HT1080 (cell line): ENCODE data around the gene ATXN2L. TPM values are rescaled to one million over a fixed set of nuclear protein-coding genes. Genes with fewer than 3 reads are reported as not detected.
A peak's percentile ranks its signal among the peaks of the same experiment; 100 is the strongest.
"Not testable (repeated sequence)": the region's sequence is repeated elsewhere in the genome, so short reads cannot be mapped to it uniquely, and the experiment has no call there.

Experiments
- DNase-seq: peaks from one replicate; pipeline ENCODE4 v3.0.0-alpha.2; 2015; ENCODE audit warnings: low read depth
- polyA plus RNA-seq, 2 experiments: library from polyadenylated mRNA; depleted of rRNA; stranded (reverse); fragments of >200 nt; gene quantifications; 2 replicates each; pipeline ENCODE4 v1.2.3, GENCODE V29; 2015
- total RNA-seq: library from RNA; depleted of rRNA; stranded (reverse); fragments of >200 nt; shearing (Covaris generic); gene quantifications from 2 replicates; pipeline ENCODE4 v1.2.3, GENCODE V29; 2014; rRNA removed

The ATXN2L gene, protein sequence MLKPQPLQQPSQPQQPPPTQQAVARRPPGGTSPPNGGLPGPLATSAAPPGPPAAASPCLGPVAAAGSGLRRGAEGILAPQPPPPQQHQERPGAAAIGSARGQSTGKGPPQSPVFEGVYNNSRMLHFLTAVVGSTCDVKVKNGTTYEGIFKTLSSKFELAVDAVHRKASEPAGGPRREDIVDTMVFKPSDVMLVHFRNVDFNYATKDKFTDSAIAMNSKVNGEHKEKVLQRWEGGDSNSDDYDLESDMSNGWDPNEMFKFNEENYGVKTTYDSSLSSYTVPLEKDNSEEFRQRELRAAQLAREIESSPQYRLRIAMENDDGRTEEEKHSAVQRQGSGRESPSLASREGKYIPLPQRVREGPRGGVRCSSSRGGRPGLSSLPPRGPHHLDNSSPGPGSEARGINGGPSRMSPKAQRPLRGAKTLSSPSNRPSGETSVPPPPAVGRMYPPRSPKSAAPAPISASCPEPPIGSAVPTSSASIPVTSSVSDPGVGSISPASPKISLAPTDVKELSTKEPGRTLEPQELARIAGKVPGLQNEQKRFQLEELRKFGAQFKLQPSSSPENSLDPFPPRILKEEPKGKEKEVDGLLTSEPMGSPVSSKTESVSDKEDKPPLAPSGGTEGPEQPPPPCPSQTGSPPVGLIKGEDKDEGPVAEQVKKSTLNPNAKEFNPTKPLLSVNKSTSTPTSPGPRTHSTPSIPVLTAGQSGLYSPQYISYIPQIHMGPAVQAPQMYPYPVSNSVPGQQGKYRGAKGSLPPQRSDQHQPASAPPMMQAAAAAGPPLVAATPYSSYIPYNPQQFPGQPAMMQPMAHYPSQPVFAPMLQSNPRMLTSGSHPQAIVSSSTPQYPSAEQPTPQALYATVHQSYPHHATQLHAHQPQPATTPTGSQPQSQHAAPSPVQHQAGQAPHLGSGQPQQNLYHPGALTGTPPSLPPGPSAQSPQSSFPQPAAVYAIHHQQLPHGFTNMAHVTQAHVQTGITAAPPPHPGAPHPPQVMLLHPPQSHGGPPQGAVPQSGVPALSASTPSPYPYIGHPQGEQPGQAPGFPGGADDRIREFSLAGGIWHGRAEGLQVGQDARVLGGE
- 36.5 and 57.7 TPM in 2 replicates for total RNA-seq
- polyA plus RNA-seq (2015; cell fraction: cytosol; rRNA removed) = 121 and 152 TPM in 2 replicates
- 367 and 398 TPM in 2 replicates for polyA plus RNA-seq (2015; cell fraction: nucleus; rRNA removed)

DNA sequence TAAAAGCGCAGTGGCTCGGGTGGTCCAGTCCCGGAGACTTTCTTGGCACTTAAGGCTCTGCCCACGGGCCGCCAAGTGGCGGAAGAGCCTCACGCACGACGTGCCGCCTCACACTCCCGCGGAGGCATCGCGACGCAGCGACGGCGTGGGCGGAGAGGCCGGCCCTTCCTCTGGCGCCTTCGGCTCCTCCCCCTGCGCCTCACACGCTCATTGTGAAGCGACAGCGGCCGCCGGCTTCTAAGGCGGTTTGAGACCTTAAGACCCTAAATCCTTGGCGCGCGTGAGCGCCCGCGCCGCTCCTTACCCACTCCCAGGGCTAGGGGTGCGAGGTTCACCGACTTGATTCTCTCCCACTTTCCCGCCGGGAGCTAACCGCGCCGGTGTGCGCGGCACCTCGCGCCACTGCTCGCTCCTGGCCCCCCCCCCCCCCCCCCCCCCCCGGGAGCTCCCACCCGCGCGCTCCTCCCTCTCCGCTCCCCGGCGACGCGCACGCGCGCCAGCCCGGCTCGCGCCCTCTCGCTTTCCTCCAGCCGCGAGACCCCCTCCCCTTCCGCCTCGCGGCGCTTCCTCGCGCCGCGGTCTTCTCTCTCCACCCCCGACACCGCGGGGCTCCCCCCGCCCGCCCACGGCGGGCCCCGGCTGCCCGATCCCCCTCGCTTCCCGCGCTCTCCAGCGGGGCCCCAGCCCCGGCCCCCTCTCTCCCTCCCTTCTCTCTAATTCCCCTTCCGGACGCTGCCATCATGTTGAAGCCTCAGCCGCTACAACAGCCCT lies at the start of gene ATXN2L:
TSS of gene ATXN2L (plus strand) at position 480 of the 771 bp plus-strand sequence. CDS start at position 741, 261 bp downstream.
- DNase-seq = peak; percentile 88

DNA sequence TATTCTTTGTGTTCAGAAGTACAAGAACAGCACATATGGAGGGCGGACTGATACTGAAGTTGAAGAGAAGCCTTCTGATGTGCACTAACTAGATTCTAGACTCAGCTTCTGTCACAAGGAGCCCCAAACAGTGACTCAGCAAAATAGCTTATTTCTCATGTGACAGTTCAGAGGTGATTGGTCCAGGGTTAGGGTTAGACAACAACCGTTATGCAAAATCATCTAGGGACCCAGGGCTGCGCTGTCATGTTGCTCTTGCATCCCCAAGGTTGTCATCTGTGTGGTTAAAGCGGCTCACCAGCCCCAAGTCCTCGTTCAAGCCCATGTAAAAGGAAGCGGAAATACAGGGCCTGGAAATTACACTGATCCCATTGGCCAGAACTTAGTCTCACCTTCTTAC lies 41.1 kb upstream of the ATXN2L start:
- DNase-seq = not testable (repeated sequence)

DNA sequence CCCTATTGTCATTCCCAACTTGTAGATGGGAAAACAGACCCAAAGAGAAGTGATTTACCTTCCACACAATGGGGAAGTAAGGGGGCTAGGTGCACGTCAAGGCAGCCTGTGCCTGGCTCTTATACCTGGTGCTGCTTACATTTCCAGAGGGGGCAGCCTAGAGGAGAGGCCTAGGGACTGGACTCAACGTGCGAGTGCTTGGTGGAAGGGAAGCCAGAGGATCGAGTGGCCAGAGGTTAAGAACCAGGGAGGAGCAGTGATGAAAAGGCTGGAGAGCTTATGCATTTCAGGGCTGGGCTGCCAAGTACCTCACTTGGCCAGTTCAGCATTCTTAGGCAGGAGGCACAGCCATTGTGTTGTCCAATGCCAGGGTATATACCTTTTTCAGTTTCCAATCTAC lies 40.4 kb upstream of the ATXN2L start:
- not testable (repeated sequence) for DNase-seq

DNA sequence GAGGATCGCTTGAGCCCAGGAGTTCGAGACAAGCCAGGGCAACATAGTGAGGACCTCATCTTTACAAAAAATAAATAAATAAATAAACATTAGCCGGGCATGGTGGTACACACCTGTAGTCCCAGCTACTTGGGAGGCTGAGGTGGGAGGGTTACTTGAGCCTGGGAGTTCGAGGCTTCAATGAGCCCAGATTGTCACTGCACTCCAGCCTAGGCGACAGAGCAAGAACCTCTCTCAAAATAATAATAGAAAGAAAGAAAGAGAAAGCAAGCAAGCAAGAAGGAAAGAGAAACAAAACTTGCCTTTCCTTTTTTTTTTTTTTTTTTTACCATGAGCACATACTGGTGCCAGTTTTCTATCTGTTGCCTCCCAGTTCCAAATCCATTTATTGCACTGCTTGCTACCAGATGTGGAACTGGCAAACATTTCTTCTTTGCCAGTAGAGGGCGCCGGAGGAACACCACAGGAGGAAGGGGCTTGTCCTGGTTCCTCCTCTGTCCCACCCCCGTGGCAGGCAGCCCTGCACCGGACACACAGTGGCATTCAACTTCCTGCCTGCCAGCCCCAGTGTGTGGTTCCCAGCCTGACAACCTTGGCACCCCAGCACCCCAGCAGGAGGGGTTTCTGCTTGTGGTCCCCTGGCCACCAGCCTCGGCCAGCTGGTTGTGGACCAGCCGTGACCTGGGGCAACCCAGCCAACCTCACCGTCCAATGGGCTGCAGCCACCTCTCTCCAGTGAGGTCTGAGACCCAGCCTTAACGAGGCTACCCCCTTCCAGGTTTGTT lies 20.4 kb upstream of the ATXN2L start:
- DNase-seq = peak; percentile 62

DNA sequence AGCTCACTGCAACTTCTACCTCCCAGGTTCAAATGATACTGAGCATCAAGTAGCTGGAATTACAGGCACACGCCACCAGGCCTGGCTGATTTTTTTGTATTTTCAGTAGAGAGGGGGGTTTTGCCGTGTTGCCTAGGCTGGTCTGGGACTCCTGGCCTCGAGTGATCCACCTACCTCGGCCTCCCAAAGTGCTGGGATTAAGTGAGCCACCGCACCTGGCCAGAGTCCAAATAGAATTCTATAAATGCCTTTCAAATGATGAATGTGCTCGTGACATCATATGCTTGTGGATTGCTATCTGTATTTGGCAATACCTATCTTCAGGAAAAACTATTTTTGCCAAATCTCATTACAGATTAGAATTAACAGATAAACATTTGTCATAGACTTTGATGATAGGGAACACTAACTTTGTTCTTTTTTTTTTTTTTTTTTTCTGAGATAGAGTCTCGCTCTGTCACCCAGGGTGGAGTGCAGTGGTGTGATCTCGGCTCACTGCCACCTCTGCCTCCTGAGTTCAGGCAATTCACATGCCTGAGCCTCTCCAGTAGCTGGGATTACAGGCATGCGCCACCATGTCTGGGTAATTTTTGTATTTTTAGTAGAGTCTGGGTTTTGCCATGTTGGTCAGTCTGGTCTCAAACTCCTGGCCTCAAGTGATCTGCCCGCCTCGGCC lies 15.2 kb upstream of the ATXN2L start:
- DNase-seq = not testable (repeated sequence)

DNA sequence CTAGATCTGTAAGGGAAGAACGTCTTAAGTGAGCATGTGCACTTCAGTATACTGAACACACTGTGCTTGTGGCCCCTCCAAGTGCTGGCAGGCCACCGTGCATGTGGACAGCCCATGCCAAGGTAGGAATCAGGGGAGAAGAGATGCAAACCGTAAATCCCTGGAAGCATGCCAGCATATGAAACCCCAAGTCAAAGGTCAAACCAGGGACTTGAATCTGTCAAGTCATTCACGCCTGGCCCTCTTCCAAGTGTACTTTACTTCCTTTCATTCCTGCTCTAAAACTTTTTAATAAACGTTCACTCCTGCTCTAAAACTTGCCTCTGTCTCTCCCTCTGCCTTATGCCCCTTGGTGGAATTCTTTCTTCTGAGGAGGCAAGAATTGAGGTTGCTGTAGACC lies 2.8 kb upstream of the ATXN2L start:
- DNase-seq = no peak

DNA sequence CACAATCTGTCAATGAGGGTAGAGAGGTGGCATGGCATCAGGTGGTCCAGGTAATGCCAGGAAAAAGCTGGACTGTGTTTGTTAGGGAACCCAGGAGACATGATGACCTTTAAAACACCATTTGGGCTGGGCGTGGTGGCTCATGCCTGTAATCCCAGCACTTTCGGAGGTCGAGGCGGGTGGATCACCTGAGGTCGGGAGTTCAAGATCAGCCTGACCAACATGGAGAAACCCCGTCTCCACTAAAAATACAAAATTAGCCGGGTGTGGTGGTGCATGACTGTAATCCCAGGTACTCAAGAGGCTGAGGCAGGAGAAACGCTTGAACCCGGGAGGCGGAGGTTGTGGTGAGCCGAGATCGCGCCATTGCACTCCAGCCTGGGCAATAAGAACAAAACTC lies 2.3 kb upstream of the ATXN2L start:
- DNase-seq = not testable (repeated sequence)

DNA sequence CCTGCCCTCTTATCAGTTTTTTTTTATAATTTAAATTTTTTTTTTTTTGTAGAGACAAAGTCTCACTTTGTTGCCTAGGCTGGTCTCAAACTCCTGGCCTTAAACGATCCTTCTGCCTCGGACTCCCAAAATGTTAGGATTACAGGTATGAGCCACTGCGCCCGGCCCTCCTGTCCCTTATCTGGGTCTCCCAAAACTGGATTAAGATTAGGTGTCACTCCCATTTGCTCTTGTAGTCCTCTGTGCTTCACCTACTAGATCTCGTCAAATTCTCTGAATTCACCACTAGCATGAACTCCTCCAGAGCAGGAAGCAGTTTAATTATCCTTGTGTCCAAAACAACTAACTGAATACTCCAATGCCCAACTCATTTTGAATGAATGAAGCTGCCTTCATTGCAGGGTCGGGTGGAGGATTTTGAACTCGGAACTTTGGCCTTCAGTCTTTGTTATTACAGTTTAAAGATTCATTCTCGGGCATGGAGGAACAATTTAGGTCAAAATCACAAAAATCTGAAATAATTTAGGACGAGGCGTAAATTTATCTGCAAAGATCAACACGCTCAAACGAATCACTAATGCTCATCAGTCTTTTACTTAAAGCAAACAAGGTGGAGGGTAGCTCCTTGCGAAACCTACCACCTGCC lies 802 bp upstream of the ATXN2L start:
- no peak for DNase-seq

DNA sequence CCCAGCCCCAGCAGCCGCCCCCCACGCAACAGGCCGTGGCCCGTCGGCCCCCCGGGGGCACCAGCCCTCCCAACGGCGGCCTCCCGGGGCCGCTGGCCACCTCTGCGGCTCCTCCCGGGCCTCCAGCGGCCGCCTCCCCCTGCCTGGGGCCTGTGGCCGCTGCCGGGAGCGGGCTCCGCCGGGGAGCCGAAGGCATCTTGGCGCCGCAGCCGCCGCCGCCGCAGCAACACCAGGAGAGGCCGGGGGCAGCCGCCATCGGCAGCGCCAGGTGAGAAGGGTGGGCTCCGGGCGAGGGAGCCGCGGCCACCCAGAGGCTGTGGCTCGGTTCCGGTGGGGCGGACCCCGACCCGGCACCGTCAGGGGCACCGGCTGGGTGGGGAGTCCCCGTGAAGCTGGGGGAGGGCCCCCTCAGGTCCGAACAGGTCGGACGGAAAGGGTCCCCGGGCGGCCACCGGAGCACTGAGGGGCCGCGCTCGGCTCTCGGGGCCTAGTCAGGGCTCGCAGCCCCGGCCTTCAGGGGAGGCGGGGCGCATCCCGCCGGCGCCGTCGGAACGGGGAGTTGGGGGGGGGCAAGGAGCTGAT lies 583 bp downstream of the ATXN2L start:
- DNase-seq = no peak

DNA sequence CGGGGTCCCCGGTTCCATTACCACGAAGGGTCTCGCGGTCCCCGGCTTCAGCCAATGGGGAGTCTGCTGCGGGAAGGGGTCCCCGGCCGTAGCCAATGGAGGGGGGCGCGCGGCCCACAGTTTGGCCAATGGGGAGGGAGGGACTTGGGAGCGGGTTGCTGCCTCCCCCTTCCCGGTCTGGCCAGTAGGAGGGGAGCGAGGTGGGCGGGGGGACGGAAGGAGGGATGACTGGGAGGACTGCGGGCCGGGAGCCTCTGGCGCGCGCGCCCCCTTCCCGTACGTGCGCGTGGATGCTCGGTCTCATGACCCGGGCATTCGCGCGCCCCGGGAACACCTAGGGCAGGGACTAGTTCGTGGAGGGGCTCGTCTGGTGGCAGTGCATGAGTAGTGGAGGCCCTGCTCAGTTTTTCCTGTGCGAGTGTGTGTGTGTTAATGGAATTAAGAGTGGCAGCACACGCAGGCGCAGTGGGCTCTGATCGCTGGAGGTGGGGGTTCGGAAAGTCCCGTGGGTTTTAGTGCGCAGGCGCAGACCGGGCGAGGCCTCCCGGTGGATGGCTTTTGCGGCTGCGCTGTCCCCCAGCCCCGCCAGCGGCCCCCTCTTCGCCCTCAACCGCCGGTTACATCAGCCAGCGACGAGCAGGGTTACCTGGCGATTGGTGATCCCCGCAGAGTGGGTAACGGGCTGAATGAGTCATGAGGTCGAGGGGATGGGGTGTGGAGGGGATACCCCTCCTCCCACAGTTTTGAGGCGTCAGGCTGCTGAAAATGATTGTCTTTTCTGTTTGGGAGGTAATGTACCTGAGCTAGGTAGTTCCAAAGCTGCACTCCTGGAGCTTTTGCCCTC lies 1.3 kb downstream of the ATXN2L start:
- DNase-seq = peak; percentile 96

DNA sequence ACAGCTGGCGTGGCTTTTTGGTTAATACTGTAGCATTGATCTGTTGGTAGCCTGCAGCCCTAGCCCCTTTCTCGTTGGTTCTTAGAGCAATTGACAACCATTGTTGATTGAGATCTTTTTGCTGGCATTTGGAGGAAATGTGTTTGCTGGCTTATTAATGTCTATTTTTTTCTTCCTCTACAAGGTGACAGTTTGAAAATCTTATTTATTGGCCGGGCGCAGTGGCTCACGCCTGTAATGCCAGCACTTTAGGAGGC lies 1.8 kb downstream of the ATXN2L start:
- DNase-seq = no peak

DNA sequence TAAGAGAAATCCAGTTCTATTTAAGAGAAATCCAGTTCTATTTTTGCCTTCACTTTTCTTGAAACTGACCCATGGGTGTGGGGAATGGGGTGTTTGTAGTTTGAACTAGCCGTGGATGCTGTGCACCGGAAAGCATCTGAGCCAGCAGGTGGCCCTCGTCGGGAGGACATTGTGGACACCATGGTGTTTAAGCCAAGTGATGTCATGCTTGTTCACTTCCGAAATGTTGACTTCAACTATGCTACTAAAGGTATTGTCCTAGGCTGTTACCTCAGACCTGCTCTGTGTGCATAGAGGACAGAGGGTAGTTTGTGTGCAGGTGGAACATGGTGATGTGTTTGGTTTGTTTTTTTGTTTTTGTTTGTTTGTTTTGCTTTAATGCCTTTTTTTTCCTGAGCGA lies 3.3 kb downstream of the ATXN2L start:
- peak; percentile 36 for DNase-seq

DNA sequence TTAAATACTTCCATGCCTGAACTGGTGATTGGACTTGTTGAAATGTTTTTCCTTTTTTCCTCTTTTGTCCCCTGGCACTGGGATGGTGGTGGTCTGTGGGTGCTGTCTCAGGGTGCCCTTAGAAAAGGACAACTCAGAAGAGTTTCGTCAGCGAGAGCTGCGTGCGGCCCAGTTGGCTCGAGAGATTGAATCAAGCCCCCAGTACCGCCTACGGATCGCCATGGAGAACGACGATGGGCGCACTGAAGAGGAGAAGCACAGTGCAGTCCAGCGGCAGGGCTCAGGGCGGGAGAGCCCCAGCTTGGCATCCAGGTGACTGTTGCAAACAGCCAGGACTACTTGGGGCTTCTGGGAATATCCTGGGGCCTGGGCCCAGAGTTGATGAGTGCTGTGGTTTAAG lies 6.9 kb downstream of the ATXN2L start:
- no peak for DNase-seq

DNA sequence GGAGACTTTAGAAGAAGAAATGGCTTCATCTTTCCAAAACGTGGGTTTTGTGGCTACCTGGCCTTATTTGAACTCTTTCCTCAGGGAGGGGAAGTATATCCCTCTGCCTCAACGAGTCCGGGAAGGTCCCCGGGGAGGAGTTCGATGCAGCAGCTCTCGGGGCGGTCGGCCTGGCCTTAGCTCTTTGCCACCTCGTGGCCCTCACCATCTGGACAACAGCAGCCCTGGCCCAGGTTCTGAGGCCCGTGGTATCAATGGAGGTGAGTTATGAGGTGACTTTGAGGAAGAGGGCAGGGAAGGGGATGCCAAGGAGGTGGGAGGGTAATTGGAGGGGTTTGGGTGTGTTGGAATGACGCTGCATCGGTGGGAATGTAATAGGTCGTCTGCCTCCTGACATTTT lies 7.7 kb downstream of the ATXN2L start:
- no peak for DNase-seq

DNA sequence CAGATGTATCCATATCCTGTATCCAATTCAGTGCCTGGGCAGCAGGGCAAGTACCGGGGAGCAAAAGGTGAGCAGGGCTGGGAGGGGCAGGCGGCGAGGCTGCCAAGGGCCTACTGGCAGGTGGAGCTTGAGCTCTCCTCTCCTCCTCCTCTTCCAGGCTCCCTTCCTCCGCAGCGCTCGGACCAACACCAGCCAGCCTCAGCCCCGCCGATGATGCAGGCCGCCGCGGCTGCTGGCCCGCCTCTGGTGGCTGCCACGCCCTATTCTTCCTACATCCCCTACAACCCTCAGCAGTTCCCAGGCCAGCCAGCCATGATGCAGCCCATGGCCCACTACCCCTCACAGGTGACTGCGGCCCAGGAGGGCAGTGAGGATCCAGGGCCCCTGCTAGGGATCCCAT lies 11.6 kb downstream of the ATXN2L start:
- no peak for DNase-seq

DNA sequence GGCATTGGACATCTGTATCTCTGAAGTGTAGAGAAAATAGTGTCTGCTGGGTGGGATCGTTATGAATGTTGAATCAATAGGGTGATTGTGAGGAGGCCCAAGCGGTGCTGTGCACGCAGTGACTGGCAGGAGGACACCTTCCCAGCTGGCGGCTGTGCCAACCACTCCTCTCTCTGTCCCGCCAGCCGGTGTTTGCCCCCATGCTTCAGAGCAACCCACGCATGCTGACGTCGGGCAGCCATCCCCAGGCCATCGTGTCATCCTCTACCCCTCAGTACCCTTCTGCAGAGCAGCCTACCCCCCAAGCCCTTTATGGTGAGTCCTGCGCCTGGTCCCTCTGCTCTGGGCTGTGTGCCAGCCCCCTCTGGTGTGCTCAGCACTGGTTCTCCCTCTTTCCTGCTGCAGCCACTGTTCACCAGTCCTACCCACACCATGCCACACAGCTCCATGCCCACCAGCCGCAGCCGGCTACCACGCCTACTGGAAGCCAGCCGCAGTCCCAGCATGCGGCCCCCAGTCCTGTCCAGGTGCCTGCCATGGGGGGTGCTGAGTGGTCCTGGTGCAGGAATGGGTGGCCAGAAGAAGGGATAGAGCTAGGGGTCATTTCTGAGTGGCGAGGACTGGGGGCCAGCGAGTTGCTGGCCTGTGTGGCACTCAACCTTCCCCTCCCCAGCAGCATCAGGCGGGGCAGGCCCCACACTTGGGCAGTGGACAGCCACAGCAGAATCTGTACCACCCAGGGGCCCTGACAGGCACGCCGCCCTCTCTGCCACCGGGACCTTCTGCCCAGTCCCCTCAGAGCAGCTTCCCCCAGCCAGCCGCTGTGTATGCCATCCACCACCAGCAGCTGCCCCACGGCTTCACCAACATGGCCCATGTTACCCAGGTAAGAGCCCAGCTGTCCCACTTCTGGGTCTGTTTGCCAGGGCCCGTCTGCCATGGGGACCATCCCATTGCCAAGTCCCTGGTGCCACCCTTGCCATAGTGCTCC lies 12.4 kb downstream of the ATXN2L start:
- DNase-seq = no peak
